Left kidney (tissue), 2 donors: ENCODE data around the gene FABP3. TPM values are rescaled to one million over a fixed set of nuclear protein-coding genes. Genes with fewer than 3 reads are reported as not detected.
"Not testable (repeated sequence)": the region's sequence is repeated elsewhere in the genome, so short reads cannot be mapped to it uniquely, and the experiment has no call there.

Source experiments
- DNase-seq: peaks from one replicate; pipeline ENCODE4 v3.0.0-alpha.2; 2013
- polyA plus RNA-seq: library from polyadenylated mRNA; unstranded; fragments of 120-200 nt; gene quantifications from one replicate; pipeline ENCODE4 v1.2.1, GENCODE V29; 2013; ENCODE audit not compliant: insufficient read length

FABP3 gene
- polyA plus RNA-seq, 1 donor, result 79.3 TPM

- no peak for DNase-seq
Measured at GRCh38 chr1:31401241-31401640, 28.4 kb upstream of the FABP3 start.

GRCh38 chr1:31400393-31400792, 27.5 kb upstream of the FABP3 start:
- DNase-seq, result no peak

- no peak for DNase-seq
Measured at GRCh38 chr1:31399976-31400375, 27.1 kb upstream of the FABP3 start.

GRCh38 chr1:31398246-31398645, 25.4 kb upstream of the FABP3 start:
- no peak for DNase-seq

GRCh38 chr1:31397360-31398095, 24.7 kb upstream of the FABP3 start:
- DNase-seq, result no peak

- no peak for DNase-seq
Measured at GRCh38 chr1:31396633-31397351, 23.9 kb upstream of the FABP3 start.

GRCh38 chr1:31394584-31395193, 21.8 kb upstream of the FABP3 start:
- peak; percentile 77 for DNase-seq

GRCh38 chr1:31393463-31393862, 20.6 kb upstream of the FABP3 start:
- no peak for DNase-seq

- DNase-seq, result no peak
Measured at GRCh38 chr1:31390071-31390470, 17.2 kb upstream of the FABP3 start.

GRCh38 chr1:31389616-31390015, 16.7 kb upstream of the FABP3 start:
- no peak for DNase-seq

GRCh38 chr1:31387612-31388011, 14.7 kb upstream of the FABP3 start:
- DNase-seq, result no peak

GRCh38 chr1:31386576-31387243, 13.8 kb upstream of the FABP3 start:
- DNase-seq, result not testable (repeated sequence)

GRCh38 chr1:31383967-31384366, 11.1 kb upstream of the FABP3 start:
- DNase-seq, result no peak

GRCh38 chr1:31382379-31382989, 9.6 kb upstream of the FABP3 start:
- no peak for DNase-seq

- no peak for DNase-seq
Measured at GRCh38 chr1:31381394-31382294, 8.8 kb upstream of the FABP3 start.

- no peak for DNase-seq
Measured at GRCh38 chr1:31380181-31380580, 7.3 kb upstream of the FABP3 start.

GRCh38 chr1:31378001-31378400, 5.1 kb upstream of the FABP3 start:
- no peak for DNase-seq

- no peak for DNase-seq
Measured at GRCh38 chr1:31377364-31377863, 4.5 kb upstream of the FABP3 start.

- DNase-seq, result no peak
Measured at GRCh38 chr1:31376375-31377134, 3.7 kb upstream of the FABP3 start.

- DNase-seq, result no peak
Measured at GRCh38 chr1:31374511-31375196, 1.8 kb upstream of the FABP3 start.
